Inferior parietal cortex (tissue), 1 donor: ENCODE measurements around the gene UTP25.

Experiments used
- DNase-seq: peaks from one replicate; pipeline ENCODE4 v3.0.0-alpha.2; 2016; ENCODE audit errors: extremely low spot score

Gene UTP25

GRCh38 chr1:209805875-209806760 is 21.7 kb upstream of the UTP25 start, which contains the start of gene IRF6:
TSS of gene IRF6 (minus strand) at chr1:209806142. CDS start at chr1:209801413, 4,729 bp downstream.
- DNase-seq = peak; percentile 47

GRCh38 chr1:209807509-209807908 is 20.3 kb upstream of the UTP25 start:
- no peak for DNase-seq

- peak; percentile 33 for DNase-seq
Measured at GRCh38 chr1:209808059-209808581, 19.7 kb upstream of the UTP25 start.

GRCh38 chr1:209809611-209810010 is 18.2 kb upstream of the UTP25 start:
- no peak for DNase-seq

DNA sequence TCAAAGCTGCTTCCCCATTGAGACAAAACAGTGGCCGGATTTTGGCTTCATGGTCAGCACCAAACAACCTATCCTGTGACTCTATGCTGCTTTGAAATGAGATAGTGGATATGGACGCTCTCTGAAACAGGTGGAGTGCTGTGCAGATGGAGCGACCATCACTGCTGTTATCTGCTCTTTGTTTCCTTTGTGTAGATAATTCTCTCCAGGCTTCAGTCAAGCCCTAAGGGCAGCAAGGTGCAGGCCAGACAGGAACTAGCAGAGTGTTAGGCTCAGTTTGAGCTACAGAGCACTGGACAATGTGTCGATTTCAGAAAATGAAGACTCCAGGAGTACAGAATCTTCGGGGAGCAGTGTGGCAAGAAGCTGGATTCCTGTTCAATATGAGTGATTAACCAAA is 17.0 kb upstream of the UTP25 start:
- no peak for DNase-seq

GRCh38 chr1:209813902-209814301 is 13.9 kb upstream of the UTP25 start:
- DNase-seq = no peak

DNA sequence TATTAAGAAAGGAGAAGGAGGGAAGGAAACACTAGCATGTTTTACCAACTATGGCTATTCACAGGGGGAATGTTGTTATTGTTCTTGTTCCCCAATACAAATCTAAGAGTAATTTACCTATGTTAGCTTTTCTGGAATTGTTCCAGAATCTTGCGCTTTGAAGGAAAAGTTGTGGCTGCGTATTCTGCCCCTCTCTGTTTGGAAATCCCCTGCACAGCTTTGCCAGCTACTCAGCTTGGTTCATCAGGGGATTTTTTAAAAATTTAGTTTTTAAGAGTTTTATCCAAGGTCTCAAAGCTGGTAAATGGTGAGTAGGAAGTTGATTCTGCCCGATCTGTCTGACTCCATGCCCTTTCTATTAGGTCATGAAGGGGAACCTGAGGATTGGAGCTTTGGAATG is 12.3 kb upstream of the UTP25 start:
- DNase-seq = no peak

DNA sequence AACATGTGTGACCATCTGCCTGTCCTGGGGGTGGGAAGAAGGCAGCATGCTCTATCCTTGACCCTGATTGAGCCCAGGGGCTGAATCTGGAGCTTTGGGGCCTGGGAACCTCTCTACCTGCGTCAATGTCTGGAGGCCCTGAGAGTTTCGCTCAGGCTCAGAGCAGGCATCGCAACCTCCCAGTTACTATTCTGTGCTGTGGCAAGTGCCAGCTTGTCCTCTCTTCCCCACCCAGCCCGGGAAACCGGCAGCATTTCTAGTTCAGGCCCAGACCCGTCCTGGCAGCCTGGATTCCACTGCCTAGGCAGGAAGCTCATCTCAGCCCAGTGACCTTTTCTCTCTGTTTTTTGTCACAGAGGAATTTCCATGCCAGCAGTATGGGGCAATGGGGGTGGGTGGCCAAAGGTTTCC is 11.8 kb upstream of the UTP25 start:
- no peak for DNase-seq

DNA sequence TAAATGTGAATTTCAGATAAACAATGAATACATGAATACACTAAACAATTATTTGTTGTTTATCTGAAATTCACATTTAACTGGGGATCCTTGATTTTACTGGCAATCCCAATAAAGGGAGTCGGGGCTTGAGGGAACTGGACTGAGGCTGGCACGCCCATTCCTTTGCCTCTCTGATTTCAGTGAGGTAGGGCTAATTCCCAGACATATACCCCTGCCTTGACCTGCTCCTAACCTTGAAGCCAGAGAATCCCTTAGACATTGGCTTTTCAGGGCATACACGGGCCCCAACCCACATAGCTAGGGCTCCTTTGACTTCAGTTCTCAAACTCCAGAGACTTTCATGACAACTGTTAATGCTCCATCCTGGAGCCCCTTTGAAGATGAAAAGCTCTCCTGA is 10.8 kb upstream of the UTP25 start:
- no peak for DNase-seq

- DNase-seq = no peak
Measured at GRCh38 chr1:209817691-209818090, 10.1 kb upstream of the UTP25 start.

- DNase-seq = no peak
Measured at GRCh38 chr1:209819058-209819457, 8.7 kb upstream of the UTP25 start.

GRCh38 chr1:209820986-209821385 is 6.8 kb upstream of the UTP25 start:
- DNase-seq = no peak

GRCh38 chr1:209822706-209823105 is 5.1 kb upstream of the UTP25 start:
- no peak for DNase-seq

- peak; percentile 84 for DNase-seq
Measured at GRCh38 chr1:209823143-209824041, 4.4 kb upstream of the UTP25 start.

- no peak for DNase-seq
Measured at GRCh38 chr1:209825591-209826434, 2.0 kb upstream of the UTP25 start.

- no peak for DNase-seq
Measured at GRCh38 chr1:209829716-209830115, 1.9 kb downstream of the UTP25 start.

GRCh38 chr1:209830722-209831121 is 3.0 kb downstream of the UTP25 start:
- DNase-seq = no peak

GRCh38 chr1:209831615-209832014 is 3.8 kb downstream of the UTP25 start:
- no peak for DNase-seq

GRCh38 chr1:209835782-209836298 is 8.1 kb downstream of the UTP25 start:
- no peak for DNase-seq

DNA sequence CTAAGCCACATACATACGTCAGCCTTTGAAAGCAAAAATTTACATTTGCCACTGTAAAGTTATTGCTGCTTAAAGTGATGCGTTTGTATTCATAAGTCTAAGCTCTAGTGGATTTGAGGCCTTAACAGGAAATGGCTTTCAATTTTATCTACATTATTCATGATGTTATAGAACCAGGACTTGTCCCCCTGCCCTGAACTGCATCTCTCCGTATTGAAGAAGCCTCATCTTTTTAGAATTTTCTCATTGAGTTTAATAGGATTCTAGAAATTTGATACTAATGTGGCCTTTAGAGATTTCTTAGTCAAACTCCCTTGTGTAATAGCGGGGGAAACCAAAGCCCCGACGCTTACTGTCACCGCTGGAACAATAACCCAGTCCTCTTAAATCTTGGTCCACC is 9.9 kb downstream of the UTP25 start:
- no peak for DNase-seq

- DNase-seq = no peak
Measured at GRCh38 chr1:209838537-209838936, 10.8 kb downstream of the UTP25 start.
